ENCODE measurements around the gene KIAA1755. TPM values are rescaled to one million over a fixed set of nuclear protein-coding genes. Genes with fewer than 3 reads are reported as not detected.

Gene KIAA1755
- total and polyA plus RNA-seq, 9 of the 15 experiments (the other 6 are each of a cell fraction or from before 2014, with no cell fraction given) = not detected

GRCh38 chr20:38165089-38165965 lies 95.2 kb downstream of the KIAA1755 start, which contains the start of gene TGM2 (continued):
- TF ChIP-seq ELF4 (CRISPR knock-in tag; IDR thresholded peaks at IDR 0.05) (0 out of 2 replicates have a peak, but pooled peaks have one; percentile 63), SMARCB1 (IDR thresholded peaks at IDR 0.05; ENCODE audit: insufficient read length, low read depth) (no peak), EGR1 (conservative IDR thresholded peaks at IDR 0.05) (peak; percentile 69), HINFP (tag; conservative IDR thresholded peaks at IDR 0.05; ENCODE audit: low read depth) (no peak), ZNF280A (IDR thresholded peaks at IDR 0.05; ENCODE audit: low read depth, partially characterized antibody) (peak; percentile 48), NBN (IDR thresholded peaks at IDR 0.05; ENCODE audit: low read depth) (peak; percentile 53; the same call in 1 of the 2 replicates), SNRNP70 (optimal IDR thresholded peaks at IDR 0.05; ENCODE audit: low read depth, low read length) (no peak), PATZ1 (CRISPR knock-in tag; IDR thresholded peaks at IDR 0.05; ENCODE audit: borderline replicate concordance) (no peak), BMI1 (IDR thresholded peaks at IDR 0.05; ENCODE audit: low read length) (no peak), UBTF (IDR thresholded peaks at IDR 0.05; ENCODE audit: borderline replicate concordance in 1 of 2, low read depth in 2 of 2, low read length in 2 of 2) (no peak), ZNF609 (CRISPR knock-in tag; IDR thresholded peaks at IDR 0.05; ENCODE audit: borderline replicate concordance) (no peak), GABPA (tag; conservative IDR thresholded peaks at IDR 0.05; ENCODE audit: low read depth) (no peak), HDAC1 (IDR thresholded peaks at IDR 0.05) (peak in 1 of 2 experiments; percentile 53; a peak in 2 of 4 replicates)

Data from K562 (cell line).